Endothelial cell of umbilical vein (primary cell): ENCODE measurements around the gene SLC49A4. TPM values are rescaled to one million over a fixed set of nuclear protein-coding genes. Genes with fewer than 3 reads are reported as not detected.

ENCODE experiments used
- BruUV-seq: library from RNA; stranded (reverse); fragments of 400-500 nt; replicated peaks from 2 replicates; lab custom pipeline; 2021; lab: Mats Ljungman, UMichigan
- CTCF ChIA-PET: fragments of 300-600, 350-600 bp; sonication (Branson Sonifier 250); formaldehyde crosslinking; loops from one replicate; lab custom pipeline; 2021; ENCODE audit warnings: antibody characterized with exemption, inconsistent platforms; lab: Charles Lee
- POLR2A ChIA-PET: fragments of 300-600, 350-600 bp; sonication (Branson Sonifier 250); formaldehyde crosslinking; loops from one replicate; lab custom pipeline; 2021; ENCODE audit warnings: antibody characterized with exemption, inconsistent platforms; lab: Charles Lee
- DNase-seq: peaks from one replicate; pipeline ENCODE4 v3.0.0-alpha.2; 2011; ENCODE audit warnings: low read depth, low spot score
- FAIRE-seq: peaks from 2 replicates; lab custom pipeline; 2011; peaks lifted over from hg19 to GRCh38; lab: Jason Lieb, UNC
- H2AFZ ChIP-seq: 2 replicates; pipeline ENCODE4 v1.6.0; 2012; ENCODE audit warnings: low read depth, low read length, control low read depth, inconsistent platforms
- H3K27ac ChIP-seq: 2 replicates; pipeline ENCODE4 v1.5.1; 2011; ENCODE audit warnings: low read depth, mild to moderate bottlenecking, control low read depth, low read length, moderate library complexity; ENCODE audit not compliant: insufficient read depth
- H3K27me3 ChIP-seq, 2 experiments: 2 replicates each; pipeline versions ENCODE4 v1.6.0 to v1.6.1; 2011; ENCODE audit warnings: low read length in 2 of 2, mixed read lengths in 1 of 2; ENCODE audit not compliant: control insufficient read depth in 2 of 2, insufficient read depth in 2 of 2
- H3K36me3 ChIP-seq, 2 experiments: 2 replicates in 1 of 2; 3 replicates in 1 of 2; pipeline ENCODE4 v1.5.1; 2011; ENCODE audit warnings: low read length in 2 of 2, mild to moderate bottlenecking in 1 of 2, moderate library complexity in 1 of 2; ENCODE audit not compliant: control insufficient read depth in 2 of 2, insufficient read depth in 2 of 2; ENCODE audit errors: extremely low read depth in 1 of 2
- H3K4me1 ChIP-seq: 3 replicates; pipeline ENCODE4 v1.5.1; 2011; ENCODE audit warnings: mild to moderate bottlenecking, low read length; ENCODE audit not compliant: control insufficient read depth, insufficient read depth; ENCODE audit errors: extremely low read depth
- H3K4me2 ChIP-seq: 2 replicates; pipeline ENCODE4 v1.6.1; 2011; ENCODE audit warnings: low read length, control low read depth, mixed read lengths; ENCODE audit not compliant: insufficient read depth
- H3K4me3 ChIP-seq, 3 experiments: fragments of 200-600 bp in 1 of 3; sonication (generic), shearing (Covaris generic) in 1 of 3; replicated peaks in 1 of 3; 2 replicates each; pipeline ENCODE4 v1.5.1; 2011 to 2016; ENCODE audit warnings: control low read depth in 3 of 3, low read length in 3 of 3, mild to moderate bottlenecking in 2 of 3, inconsistent platforms in 1 of 3, low read depth in 1 of 3, moderate library complexity in 1 of 3; ENCODE audit not compliant: insufficient read depth in 1 of 3
- H3K79me2 ChIP-seq: 2 replicates; pipeline ENCODE4 v1.6.0; 2012; ENCODE audit warnings: low read length, inconsistent platforms; ENCODE audit not compliant: control insufficient read depth, insufficient read depth
- H3K9ac ChIP-seq: replicated peaks from 2 replicates; pipeline ENCODE3; 2011; ENCODE audit warnings: low read length, control low read depth; ENCODE audit not compliant: insufficient read depth; ENCODE audit errors: extremely low read depth
- H3K9me1 ChIP-seq: replicated peaks from 3 replicates; pipeline ENCODE4 v1.6.0; 2011; ENCODE audit warnings: mild to moderate bottlenecking, low read length; ENCODE audit not compliant: control insufficient read depth, insufficient read depth; ENCODE audit errors: extremely low read depth
- H3K9me3 ChIP-seq: replicated peaks from 2 replicates; pipeline ENCODE4 v1.5.1; 2012; ENCODE audit warnings: low read length, inconsistent platforms; ENCODE audit not compliant: control insufficient read depth, insufficient read depth
- H4K20me1 ChIP-seq: replicated peaks from 2 replicates; pipeline ENCODE3; 2011; ENCODE audit warnings: mild to moderate bottlenecking, low read length; ENCODE audit not compliant: control insufficient read depth, insufficient read depth; ENCODE audit errors: extremely low read depth
- CTCF ChIP-seq, 2 donors: IDR thresholded peaks; 1 replicate in 1 of 2; 2 replicates in 1 of 2; pipeline ENCODE4 v1.5.1; 2011; ENCODE audit warnings: low read length in 2 of 2, mild to moderate bottlenecking in 2 of 2, moderate library complexity in 2 of 2, control low read depth in 1 of 2, inconsistent platforms in 1 of 2, low read depth in 1 of 2; ENCODE audit not compliant: insufficient read depth in 1 of 2; ENCODE audit errors: extremely low read depth in 1 of 2
- EZH2 ChIP-seq: IDR thresholded peaks from 2 replicates; pipeline ENCODE4 v1.6.1; 2012; ENCODE audit warnings: borderline replicate concordance, low read depth, mild to moderate bottlenecking, moderate library complexity, low read length, inconsistent platforms; ENCODE audit not compliant: severe bottlenecking
- FOS ChIP-seq: IDR thresholded peaks from 2 replicates; pipeline ENCODE4 v1.6.1; 2011; ENCODE audit warnings: mild to moderate bottlenecking, low read length, moderate library complexity, borderline replicate concordance; ENCODE audit not compliant: insufficient read depth
- GATA2 ChIP-seq: IDR thresholded peaks from 2 replicates; pipeline ENCODE4 v1.7.0; 2011; ENCODE audit warnings: low read depth, mild to moderate bottlenecking, moderate library complexity, mixed read lengths, low read length; ENCODE audit not compliant: insufficient read length, insufficient read depth
- JUN ChIP-seq: IDR thresholded peaks from 2 replicates; pipeline ENCODE4 v1.6.1; 2011; ENCODE audit warnings: borderline replicate concordance, low read depth; ENCODE audit not compliant: insufficient read length, insufficient read depth
- MAX ChIP-seq: IDR thresholded peaks from 2 replicates; pipeline ENCODE4 v1.6.1; 2011; ENCODE audit not compliant: insufficient read depth, insufficient read length
- MYC ChIP-seq: IDR thresholded peaks from one replicate; pipeline ENCODE4 v1.6.1; 2011; ENCODE audit warnings: mild to moderate bottlenecking, low read depth, low read length
- POLR2A ChIP-seq: IDR thresholded peaks from 2 replicates; pipeline ENCODE4 v1.6.1; 2012; ENCODE audit warnings: low read depth, mild to moderate bottlenecking, control low read depth, low read length
- POLR2AphosphoS5 ChIP-seq: IDR thresholded peaks from 2 replicates; pipeline ENCODE4 v1.6.1; 2012; ENCODE audit warnings: low read depth, mild to moderate bottlenecking, control low read depth, low read length, moderate library complexity; ENCODE audit not compliant: insufficient read depth
- dilution Hi-C: fragments of 300-500 bp; cut with MboI; formaldehyde crosslinking; loops from one replicate; pipeline ENCODE4 v1.15.0; 2019; ENCODE audit warnings: low sequenced_read_pairs; ENCODE audit not compliant: extremely low pct_ligation_motif_present
- intact Hi-C: fragments of 100-400 bp; cut with micrococcal nuclease; formaldehyde crosslinking; loops from one replicate; pipeline ENCODE4 v1.10.0; 2022
- polyA plus RNA-seq, 4 experiments: library from polyadenylated mRNA; depleted of rRNA in 3 of 4; stranded (reverse) in 3 of 4; unstranded in 1 of 4; fragments of >200 nt; gene quantifications; 2 replicates each; pipeline versions ENCODE4 v1.2.1 to v1.2.3, GENCODE V29; 2011 to 2012; ENCODE audit warnings: missing spikeins in 1 of 4
- total RNA-seq: library from RNA; stranded (reverse); gene quantifications from 2 replicates; pipeline ENCODE4 v1.2.3, GENCODE V29; 2021

Gene SLC49A4
- total and polyA plus RNA-seq, 2 donors (not counting 3 experiments of a cell fraction or from before 2014, with no cell fraction given) = 10.9 to 11.6 TPM

GRCh38 chr3:122916580-122916979, 121.7 kb downstream of the SLC49A4 start:
- no peak for TF ChIP-seq GATA2
- no peak for TF ChIP-seq MAX
- TF ChIP-seq JUN = no peak
- no peak for TF ChIP-seq FOS
- no peak for TF ChIP-seq POLR2AphosphoS5
- TF ChIP-seq CTCF (IDR thresholded peaks at IDR 0.05; ENCODE audit: extremely low read depth in 1 of 2, insufficient read depth in 1 of 2, low read depth in 1 of 2, low read length in 2 of 2) = no peak
- TF ChIP-seq MYC = no peak
- TF ChIP-seq POLR2A = no peak
- TF ChIP-seq EZH2 = no peak
- Histone ChIP-seq H3K9ac (no peak overlapping the region), H2AFZ (no peak overlapping the region), H3K4me1 (no peaks in the 10 kb centered on the region), H3K36me3 (no peaks in the 10 kb centered on the region), H3K9me1 (no peaks in the 10 kb centered on the region), H4K20me1 (no peaks in the 10 kb centered on the region), H3K4me3 (no peak overlapping the region), H3K27me3 (peaks cover 8 to 20% of the 10 kb centered on the region in 2 experiments), H3K27ac (no peak overlapping the region), H3K9me3 (no peaks in the 10 kb centered on the region), H3K79me2 (no peaks in the 10 kb centered on the region), H3K4me2 (no peak overlapping the region)
- intact Hi-C loops (no loop called here), dilution Hi-C loops (no loop called here)
- no TSS peak for BruUV-seq
- ChIA-PET POLR2A (no interaction called here), CTCF (interaction anchor here (0.5 to 1.4 kb wide), 4 partner anchors 10 to 162 kb away, joined by 3 read pairs; no protein-coding TSS in a partner anchor)
- DNase-seq (no peak), FAIRE-seq (no peak)
